HG03378 (cell line): ENCODE measurements around the gene HMCES.
"Not testable (repeated sequence)": the region's sequence is repeated elsewhere in the genome, so short reads cannot be mapped to it uniquely, and the experiment has no call there.

Experiments used
- ATAC-seq: cut with Tn5 transposase; IDR thresholded peaks from one replicate; pipeline ENCODE4 v1.9.1; 2021; ENCODE audit warnings: mild to moderate bottlenecking, moderate library complexity; ENCODE audit not compliant: unreplicated experiment

The HMCES gene

DNA sequence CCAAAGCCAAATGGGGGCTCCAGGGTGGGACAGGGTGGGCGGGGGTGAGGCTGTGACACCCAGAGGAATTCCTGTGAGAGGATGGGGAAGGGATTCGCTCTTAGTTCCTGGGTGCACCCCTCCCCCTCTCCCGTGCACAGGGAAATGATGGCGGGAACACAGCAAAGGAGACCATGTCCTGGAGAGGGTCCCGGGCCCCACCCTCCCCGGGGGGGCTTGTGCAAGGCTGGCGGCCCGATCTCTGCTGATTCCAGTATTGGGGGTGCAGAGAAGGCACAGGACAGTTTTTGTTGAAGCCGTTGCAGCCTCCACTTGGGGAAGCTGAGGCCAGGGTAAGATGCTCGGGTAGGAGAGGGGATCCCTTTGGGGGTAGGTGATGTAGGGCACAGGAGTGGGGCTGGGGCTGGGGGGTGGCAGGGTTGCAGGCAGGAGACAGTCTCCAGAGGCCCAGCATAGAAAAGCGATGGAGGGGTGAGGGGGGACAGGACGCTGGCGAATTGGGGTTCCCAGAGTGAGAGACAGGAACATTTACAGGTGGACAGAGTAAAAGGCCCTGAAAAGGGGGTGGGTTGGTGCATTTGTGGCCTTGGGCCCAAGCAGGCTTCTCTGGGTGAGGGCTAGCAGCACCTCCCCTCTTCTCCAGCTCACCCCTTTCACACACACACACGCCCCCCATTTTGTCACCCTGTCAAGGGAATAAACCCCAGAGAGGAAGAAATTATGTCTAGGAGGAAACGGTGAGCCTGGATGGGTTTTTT, 38.5 kb downstream of the HMCES start:
- ATAC-seq = no peak

DNA sequence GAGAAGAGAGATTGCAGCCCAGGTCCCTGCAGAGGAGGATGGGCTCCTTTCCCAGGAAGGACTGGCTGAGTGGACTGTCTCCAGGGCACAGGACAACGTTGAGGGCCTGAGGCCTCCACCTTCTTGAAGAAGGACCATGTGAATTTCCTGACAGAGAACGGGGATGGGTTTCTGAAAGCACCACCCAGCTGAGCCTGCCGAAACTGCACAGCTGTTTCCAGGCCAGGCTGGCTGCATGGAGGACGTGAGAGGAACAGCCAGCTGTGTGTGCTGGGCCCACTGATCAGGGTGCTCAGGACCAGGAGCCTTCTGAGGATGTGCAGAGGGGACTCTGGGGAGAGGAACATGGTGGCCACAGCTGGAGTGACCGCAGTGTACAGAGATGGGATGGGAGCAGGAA, 39.2 kb downstream of the HMCES start:
- ATAC-seq = no peak

DNA sequence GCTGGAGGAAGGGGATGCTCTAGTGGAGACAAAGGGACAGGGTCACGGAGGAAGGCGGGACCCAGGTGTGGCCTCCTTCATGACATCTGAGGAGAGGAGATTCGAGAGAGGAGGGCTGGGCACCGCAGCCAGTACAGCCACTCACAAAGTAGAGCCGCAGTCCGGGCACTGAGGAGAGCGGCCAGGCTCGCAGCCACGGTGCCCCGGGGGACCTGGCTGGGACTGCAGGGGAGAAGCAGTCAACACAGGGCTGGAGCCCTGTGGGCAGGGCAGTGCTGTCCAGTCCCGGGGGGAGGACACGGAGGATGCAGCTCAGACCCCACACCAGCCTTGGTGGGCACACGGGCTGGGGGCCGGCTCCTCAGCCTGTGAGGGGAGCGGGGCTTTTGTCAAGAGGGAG, 40.3 kb downstream of the HMCES start:
- no peak for ATAC-seq

DNA sequence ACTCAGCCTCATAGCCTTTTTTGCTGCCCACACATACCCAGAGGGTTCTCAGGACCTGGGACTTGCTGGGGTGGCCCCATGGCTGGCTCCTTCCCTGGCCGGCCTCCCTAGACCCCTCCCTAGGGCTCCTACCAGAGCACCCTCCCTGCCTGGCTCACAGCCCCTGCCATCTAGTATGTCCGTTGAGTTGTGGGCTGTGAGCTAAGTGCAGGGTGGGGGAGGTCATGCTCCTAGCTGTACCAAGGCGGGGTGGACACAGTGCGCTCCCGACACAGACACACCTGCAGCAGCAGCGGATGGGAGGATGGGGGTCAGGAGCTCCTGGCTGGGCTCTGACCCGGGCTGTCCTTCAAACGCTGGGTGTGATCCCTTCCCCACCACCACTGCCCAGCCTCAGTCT, 41.6 kb downstream of the HMCES start:
- ATAC-seq = no peak

DNA sequence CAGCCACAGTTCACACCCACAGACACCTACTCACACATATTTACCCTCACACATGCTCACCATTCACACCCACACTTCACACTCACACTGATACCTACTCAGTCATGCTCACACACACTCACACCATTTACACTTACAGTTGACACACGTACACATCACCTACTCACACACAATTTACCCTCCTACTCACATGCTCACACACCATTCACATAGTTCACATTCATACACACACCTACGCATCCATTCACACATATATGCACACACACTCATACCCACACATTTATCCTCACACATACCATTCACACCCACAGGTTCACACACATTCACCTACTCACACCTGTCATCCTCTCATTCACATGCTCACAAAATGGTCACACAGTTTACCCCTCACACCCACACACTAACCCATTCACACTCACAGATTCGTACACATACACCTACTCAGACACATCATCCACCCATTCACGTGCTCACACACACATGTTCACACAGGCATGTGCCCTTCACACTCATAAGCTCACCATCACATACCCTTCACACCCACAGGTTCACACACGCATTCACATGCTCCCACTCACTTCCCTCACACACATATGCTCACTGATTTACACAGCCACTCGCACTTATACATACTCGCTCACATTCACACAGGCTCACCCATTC, 42.3 kb downstream of the HMCES start:
- no peak for ATAC-seq

DNA sequence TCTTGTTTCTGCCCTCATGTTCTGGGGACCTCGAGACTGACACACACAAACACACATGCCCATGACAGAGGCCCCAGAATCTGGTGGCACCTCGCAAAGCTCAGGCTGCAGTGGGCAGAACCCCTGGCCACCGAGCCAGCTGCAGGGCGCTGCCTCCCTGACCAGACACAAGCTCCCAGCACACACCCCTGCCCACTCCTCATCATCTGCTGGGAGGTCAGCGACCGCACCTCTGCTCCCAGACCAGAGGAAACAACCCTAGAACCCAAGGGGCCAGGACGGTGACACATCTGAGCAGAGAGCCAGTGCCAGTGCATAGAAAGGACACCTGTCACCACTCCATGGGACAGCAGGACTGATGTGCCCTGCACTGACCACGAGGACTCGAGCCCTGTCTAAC, 43.2 kb downstream of the HMCES start:
- no peak for ATAC-seq

DNA sequence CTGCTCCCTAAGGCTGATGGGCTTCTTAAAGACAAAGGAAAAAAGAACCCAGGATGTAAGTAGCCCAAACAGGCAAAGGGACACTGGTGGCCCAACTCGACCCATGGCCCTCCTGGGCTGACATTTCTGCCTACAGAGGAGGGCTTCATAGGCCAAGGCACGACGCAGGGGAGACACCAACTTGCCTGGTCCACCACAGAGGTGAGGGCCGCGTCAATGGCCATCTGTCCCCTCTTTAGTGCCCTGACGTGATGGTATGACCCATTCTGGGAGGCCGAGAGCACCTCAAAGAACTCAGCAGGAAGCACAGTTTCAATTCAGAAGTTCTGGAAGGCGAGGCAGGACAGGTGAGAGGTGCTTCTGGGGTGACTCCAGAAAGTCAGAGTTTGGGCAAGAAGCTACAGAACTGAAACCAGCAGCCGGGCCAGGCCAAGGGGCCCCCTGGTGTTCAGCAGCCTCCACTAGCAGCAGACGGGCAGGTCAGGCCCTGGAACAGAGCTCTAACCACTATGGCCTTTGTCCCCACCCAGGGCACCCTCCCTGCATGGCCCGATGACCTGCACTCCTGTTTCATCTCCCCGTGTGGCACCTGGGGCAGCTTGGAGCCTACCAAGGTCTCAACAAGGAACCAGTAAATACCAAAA, 45.1 kb downstream of the HMCES start:
- ATAC-seq = no peak

DNA sequence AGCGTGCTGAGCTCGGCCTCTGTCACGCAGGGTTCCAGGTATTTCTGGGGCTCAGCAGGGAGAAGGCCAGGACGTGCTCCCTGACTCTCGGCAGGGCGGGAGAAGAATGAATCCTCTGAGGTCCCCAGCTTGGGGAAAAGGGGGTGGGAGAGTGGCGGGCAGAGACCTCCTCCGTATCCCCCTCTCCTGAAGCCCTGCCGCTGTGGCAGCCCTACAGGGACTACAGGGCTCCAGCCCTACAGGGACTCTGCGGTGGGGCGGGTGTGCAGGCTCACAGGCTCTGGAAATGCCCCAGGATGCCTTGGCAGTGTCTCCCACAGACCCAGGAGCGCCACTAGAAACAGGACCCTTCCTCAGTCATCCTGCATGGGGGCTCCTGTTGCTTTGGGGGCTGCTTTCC, 46.2 kb downstream of the HMCES start:
- no peak for ATAC-seq

DNA sequence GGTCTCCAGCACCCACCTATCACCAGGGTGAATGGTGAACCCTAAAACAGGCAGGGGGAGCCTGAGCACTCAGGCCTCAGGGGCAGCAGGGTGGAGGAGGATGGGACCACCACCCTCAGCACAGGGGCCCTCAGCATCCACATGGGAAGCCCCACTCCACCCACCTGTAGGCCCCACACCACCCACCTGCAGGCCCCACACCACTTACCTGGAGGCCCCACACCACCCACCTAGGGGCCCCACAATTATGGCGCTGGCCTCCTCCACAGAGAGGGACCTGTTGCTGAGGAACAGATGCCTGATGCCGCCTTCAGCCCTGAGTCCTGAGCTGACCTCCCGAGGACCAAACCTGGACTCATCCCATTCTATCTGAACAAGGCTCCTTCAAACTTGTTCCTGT, 46.7 kb downstream of the HMCES start:
- ATAC-seq = no peak

DNA sequence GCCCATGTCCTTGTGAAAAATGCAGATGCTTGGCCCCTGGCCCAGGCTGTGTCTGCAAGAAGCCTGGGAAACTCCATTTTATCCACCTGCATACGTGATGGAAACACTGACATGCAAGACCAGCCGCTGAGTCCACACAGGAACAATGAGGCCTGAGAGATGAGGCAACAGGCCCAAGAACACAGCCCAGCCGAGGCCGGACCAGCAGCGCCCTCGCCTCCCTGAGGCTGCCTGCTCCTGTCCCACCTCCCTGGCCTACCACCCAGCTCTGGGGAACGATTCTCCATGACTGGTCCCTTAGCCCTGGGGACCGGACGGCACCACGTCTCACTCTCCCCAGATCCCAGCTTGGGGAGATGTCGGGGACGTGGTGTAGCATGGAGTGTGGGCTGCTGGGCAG, 47.5 kb downstream of the HMCES start:
- ATAC-seq = no peak

DNA sequence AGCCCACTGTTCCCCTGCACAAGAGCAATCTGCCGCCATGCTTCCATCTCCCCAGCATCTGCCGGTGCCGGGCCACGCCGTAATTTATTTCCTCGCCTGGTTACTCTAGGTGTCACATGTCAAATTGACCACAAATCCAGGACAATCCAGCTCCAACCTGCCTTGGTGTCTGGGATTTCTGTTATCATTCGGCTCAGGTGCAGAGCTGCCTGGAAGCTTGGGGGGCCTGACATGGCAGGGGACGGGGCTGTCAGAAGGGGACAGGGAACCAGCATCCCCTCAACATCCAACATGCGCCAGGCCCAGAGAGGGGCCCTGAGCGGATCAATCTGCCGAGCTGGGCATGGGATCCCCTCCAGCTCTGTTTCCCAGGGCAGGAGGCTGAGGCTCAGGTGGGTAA, 47.9 kb downstream of the HMCES start:
- no peak for ATAC-seq

DNA sequence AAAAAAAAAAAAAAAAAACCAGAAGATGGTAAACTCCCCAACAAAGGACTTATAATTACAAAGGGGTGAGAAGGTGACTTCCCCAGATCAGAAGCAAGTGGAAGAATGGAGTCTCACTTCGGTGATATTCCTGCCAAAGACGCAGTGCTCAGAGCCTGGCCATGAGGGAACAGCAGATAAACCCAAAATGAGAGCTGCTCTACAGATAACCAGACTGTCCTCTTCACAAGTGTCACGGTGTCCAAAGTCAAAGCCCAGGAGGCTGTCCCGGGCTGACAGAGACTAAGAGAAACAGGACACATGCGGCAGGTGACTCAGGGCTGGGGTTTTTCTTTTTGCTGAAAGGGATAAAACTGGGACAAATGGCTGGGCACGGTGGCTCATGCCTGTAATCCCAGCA, 48.8 kb downstream of the HMCES start:
- no peak for ATAC-seq

DNA sequence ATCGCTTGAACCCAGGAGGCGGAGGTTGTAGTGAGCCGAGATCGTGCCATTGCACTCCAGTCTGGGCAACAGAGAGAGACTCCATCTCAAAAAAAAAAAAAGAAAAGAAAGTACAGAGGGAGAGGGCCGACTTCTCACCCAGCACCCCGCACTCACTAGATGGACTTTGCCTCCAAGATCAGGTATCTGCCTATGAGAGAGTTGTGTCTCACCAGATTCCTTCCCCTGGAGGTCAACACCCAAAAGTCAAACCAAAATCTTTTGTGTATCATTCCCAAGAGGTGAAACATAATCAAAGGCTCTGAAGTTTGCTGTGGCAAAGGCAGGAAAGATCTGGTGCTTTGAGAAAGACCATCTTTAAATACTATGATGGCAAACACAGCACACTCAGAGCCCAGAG, 51.2 kb downstream of the HMCES start:
- ATAC-seq = no peak

DNA sequence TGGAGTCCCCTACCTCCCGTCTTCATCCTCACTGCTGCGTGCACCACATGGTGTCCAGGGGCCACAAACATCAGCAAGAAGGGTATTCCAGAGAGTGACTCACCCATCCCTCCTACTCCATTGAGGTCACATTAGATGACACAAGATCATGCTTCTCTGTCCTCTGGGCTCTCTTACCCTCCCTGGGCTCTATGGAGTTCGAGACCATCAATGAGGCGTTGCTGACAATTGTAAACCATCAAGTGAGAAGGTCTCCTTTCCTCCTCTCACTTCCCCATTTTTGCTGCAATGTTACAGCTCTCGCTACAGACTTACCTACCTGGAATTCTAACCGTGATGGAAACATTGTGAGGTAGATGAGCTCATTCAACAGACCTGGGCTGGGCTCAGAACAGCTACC, 51.7 kb downstream of the HMCES start:
- ATAC-seq = no peak

DNA sequence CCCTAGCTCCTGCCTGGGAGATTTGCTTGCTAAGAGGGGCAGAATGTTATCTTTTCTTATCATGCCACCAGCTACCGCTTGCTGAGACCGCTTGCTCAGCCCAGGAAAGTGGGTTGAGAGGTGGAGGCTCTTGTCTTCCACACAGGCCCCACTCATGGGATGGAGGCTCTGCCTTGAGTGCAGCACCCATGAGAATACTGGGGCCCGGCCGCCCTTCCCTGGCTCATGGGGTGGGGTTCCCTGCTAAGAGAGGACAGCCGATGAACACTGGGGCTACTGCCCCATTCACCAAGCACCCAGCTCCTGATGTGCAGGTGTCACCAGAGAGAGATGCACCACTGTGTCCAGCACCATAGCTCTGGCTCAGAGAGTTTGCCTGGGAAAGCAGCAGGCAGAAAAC, 55.2 kb downstream of the HMCES start:
- no peak for ATAC-seq

DNA sequence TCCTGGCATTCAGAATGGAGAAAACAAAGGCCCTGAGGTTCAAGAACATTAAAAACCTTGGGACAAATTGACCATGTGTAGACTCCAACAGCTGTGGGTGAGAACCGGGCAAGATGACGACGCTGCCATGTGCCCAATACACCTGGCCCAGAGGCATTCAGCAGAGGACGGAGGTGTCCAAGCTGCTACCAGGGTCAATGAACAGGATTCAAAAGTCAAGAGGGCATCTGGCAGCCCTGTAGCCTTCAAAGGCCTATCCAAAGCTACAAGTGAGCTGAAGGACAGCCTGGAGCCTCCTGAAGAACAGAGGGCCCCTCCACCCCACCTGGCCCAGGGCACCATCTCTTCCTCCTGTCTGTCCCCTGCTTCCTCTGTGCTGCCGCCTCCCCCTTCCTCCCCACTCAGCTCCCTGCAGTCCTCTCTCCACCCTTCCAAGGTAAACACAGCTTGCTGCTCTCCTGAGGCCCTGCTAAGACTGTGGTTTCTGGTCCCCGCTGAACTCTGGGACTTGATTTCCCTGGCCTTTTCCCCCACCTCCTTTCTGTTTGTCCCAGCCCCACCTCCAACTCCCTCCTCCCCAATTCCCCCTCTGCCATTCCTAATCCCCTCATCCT, 57.5 kb downstream of the HMCES start:
- ATAC-seq = no peak

DNA sequence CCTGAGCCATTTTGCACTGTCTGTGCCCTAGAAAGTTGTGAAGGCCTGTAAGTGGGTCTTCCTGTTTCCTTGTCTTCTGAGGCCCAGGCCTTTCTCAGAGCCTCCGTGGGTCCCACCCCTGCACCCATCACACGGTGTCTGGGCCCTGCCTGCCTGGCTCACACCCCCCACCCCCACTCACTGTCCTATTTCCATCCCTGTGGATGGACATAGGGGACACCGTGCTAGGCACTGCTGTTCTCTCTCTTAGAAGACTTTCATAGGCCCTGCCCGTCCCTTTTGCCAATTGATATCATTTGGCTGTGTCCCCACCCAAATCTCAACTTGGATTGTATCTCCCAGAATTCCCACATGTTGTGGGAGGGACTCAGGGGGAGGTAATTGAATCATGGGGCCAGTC, 59.0 kb downstream of the HMCES start:
- ATAC-seq = not testable (repeated sequence)

DNA sequence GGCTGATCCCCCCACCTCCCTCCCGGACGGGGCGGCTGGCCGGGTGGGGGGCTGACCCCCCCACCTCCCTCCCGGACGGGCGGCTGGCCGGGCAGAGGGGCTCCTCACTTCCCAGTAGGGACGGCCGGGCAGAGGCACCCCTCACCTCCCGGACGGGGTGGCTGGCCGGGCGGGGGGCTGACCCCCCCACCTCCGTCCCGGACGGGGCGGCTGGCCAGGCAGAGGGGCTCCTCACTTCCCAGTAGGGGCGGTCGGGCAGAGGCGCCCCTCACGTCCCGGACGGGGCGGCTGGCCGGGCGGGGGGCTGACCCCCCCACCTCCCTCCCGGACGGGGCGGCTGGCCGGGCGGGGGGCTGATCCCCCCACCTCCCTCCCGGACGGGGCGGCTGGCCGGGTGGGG, 60.5 kb downstream of the HMCES start:
- not testable (repeated sequence) for ATAC-seq

DNA sequence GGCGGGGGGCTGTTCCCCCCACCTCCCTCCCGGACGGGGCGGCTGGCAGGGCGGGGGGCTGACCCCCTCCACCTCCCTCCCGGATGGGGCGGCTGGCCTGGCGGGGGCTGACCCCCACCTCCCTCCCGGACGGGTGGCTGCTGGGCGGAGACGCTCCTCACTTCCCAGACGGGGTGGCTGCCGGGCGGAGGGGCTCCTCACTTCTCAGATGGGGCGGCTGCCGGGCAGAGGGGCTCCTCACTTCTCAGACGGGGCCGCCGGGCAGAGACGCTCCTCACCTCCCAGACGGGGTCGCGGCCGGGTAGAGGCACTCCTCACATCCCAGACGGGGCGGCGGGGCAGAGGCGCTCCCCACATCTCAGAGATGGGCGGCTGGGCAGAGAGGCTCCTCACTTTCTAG, 61.2 kb downstream of the HMCES start:
- not testable (repeated sequence) for ATAC-seq

DNA sequence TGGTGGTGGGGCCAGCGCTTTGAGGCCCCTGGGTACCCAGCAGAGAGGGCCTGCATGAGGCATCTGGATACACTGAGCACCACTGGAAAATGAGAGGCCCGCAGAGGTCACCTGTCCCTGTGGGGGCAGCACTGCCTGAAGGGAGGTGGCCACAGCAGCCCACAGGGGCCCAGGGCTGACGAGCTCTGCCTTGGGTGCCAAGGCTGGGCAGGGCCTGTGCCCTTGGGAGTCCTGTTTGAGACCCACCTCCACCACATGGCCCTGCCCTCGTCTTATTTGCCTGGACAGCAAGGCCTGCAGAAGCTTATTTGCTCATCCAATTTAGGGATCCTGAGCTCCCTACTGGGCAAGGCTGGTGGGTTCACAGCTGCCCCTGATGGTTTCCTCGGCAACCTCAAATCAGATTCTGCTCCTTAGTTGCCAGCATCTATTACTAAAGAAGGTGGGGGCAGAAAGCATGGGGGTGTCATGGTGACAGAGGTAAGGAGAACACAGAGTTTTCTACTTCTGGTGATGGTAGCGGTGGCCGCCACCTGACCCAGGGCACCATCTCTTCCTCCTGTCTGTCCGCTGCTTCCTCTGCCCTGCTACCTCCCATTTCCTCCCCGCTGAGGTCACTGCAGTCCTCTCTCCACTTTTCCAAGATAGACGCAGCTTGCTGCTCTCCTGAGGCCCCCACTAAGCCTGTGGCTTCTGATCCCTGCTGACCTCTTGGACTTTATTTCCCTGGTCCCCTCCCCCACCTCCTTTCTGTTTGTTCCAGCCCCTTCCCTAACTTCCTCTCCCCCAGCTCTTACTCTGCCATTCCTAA, 62.9 kb downstream of the HMCES start:
- ATAC-seq = no peak
